ENCODE results near the gene PPFIA1. TPM values are rescaled to one million over a fixed set of nuclear protein-coding genes. Genes with fewer than 3 reads are reported as not detected.

The PPFIA1 gene
- total RNA-seq, 1 experiment from 2014 or later, result 75.1 TPM

DNA sequence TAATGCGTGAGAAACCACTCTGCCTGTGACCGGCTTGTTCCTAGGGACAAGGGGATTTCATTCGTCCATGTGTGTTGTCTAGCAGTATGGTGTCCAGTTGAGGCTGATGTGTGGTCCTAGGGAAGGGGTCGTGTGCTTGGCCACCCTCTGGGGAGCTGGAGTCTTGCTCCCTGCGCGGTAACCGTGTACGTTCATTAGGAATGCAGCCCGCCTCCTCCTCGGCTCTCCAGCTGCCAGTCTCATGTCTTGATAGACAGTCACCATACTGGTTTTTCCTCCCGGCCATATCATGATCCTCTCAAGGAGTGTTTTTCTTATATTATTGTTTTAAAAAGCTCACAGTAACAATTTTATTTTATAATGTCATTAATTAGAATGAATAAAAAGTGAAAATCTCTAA lies 133.8 kb downstream of the PPFIA1 start:
- CTCF ChIA-PET, result no interaction called here
- peak overlapping the region; percentile 63; the same call in 1 of the 2 replicates for H3K27ac Mint-ChIP-seq
- no peak overlapping the region for H3K4me3 Mint-ChIP-seq

DNA sequence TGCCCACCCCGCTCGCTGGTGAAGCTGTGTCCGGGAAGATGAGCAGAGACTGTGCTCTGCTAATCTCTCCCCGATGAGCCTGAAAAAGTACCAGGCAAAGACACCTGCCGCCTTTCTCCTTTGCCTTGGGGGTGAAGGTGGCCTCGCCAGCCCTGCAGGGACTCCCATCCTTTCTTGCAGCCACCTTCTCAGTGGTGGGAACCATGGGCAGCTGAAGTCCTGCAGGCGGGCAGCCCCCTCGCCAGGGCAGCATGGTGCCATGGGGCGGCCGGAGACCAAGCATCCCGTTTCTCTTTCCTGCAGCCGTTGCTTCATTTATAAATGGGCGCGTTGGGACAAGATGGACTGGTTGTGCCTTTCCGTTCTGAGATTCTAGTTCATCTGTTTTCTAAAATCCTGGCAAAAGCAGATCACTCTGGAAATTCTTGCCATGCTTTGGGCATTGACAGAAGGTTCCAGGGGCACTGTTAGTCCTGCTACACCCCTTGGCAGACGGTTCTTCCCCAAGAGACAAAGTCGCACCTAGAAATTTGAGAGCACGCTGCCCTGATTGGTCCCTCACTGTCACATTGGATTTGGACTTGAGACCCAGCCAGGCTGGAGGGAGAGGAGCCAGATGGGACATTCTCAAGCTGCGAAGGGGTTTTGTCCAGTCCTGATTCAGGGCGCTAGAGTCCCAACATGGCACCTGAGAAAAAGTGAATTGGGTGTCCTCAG lies 135.3 kb downstream of the PPFIA1 start:
- no peak for DNase-seq (ENCODE audit: low spot score)
- ChIA-PET CTCF (no interaction called here), POLR2A (interaction anchor here (0.6 to 0.7 kb wide), 2 partner anchors 66 to 239 kb away, joined by 3 to 5 read pairs; no protein-coding TSS in a partner anchor)
- peaks cover 44% of the 10 kb centered on the region for H3K36me3 Mint-ChIP-seq
- H3K27ac Mint-ChIP-seq, result no peak overlapping the region
- TF ChIP-seq, protein P1, sequence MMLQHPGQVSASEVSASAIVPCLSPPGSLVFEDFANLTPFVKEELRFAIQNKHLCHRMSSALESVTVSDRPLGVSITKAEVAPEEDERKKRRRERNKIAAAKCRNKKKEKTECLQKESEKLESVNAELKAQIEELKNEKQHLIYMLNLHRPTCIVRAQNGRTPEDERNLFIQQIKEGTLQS (CRISPR knock-in tag; conservative IDR thresholded peaks at IDR 0.05), result no peak
- TF ChIP-seq MYBL2 (CRISPR knock-in tag; IDR thresholded peaks at IDR 0.05) (no peak), ZNF423 (CRISPR knock-in tag; IDR thresholded peaks at IDR 0.05) (no peak), TCF7 (CRISPR knock-in tag; IDR thresholded peaks at IDR 0.05; ENCODE audit: low read depth) (no peak)
- TF ChIP-seq, protein P2, sequence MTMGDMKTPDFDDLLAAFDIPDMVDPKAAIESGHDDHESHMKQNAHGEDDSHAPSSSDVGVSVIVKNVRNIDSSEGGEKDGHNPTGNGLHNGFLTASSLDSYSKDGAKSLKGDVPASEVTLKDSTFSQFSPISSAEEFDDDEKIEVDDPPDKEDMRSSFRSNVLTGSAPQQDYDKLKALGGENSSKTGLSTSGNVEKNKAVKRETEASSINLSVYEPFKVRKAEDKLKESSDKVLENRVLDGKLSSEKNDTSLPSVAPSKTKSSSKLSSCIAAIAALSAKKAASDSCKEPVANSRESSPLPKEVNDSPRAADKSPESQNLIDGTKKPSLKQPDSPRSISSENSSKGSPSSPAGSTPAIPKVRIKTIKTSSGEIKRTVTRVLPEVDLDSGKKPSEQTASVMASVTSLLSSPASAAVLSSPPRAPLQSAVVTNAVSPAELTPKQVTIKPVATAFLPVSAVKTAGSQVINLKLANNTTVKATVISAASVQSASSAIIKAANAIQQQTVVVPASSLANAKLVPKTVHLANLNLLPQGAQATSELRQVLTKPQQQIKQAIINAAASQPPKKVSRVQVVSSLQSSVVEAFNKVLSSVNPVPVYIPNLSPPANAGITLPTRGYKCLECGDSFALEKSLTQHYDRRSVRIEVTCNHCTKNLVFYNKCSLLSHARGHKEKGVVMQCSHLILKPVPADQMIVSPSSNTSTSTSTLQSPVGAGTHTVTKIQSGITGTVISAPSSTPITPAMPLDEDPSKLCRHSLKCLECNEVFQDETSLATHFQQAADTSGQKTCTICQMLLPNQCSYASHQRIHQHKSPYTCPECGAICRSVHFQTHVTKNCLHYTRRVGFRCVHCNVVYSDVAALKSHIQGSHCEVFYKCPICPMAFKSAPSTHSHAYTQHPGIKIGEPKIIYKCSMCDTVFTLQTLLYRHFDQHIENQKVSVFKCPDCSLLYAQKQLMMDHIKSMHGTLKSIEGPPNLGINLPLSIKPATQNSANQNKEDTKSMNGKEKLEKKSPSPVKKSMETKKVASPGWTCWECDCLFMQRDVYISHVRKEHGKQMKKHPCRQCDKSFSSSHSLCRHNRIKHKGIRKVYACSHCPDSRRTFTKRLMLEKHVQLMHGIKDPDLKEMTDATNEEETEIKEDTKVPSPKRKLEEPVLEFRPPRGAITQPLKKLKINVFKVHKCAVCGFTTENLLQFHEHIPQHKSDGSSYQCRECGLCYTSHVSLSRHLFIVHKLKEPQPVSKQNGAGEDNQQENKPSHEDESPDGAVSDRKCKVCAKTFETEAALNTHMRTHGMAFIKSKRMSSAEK (CRISPR knock-in tag; IDR thresholded peaks at IDR 0.05; ENCODE audit: borderline replicate concordance), result no peak
- TF ChIP-seq, protein P3, sequence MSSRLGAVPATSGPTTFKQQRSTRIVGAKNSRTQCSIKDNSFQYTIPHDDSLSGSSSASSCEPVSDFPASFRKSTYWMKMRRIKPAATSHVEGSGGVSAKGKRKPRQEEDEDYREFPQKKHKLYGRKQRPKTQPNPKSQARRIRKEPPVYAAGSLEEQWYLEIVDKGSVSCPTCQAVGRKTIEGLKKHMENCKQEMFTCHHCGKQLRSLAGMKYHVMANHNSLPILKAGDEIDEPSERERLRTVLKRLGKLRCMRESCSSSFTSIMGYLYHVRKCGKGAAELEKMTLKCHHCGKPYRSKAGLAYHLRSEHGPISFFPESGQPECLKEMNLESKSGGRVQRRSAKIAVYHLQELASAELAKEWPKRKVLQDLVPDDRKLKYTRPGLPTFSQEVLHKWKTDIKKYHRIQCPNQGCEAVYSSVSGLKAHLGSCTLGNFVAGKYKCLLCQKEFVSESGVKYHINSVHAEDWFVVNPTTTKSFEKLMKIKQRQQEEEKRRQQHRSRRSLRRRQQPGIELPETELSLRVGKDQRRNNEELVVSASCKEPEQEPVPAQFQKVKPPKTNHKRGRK (CRISPR knock-in tag; IDR thresholded peaks at IDR 0.05; ENCODE audit: borderline replicate concordance), result no peak
- ATAC-seq, result no peak
- H3K4me1 Mint-ChIP-seq, result peaks cover 16% of the 10 kb centered on the region
- H3K27me3 Mint-ChIP-seq (ENCODE audit: low read depth), result no peaks in the 10 kb centered on the region
- H3K9me3 Mint-ChIP-seq, result no peaks in the 10 kb centered on the region
- no peak overlapping the region for H3K4me3 Mint-ChIP-seq

More for the DNA sequence above, 133.8 kb downstream of the PPFIA1 start:
- POLR2A ChIA-PET, result no interaction called here
- H3K36me3 Mint-ChIP-seq, result peaks cover 28% of the 10 kb centered on the region
- H3K9me3 Mint-ChIP-seq, result no peaks in the 10 kb centered on the region
- no peak for DNase-seq (ENCODE audit: low spot score)
- TF ChIP-seq RELA (CRISPR knock-in tag; IDR thresholded peaks at IDR 0.05; ENCODE audit: borderline replicate concordance) (no peak), ESRRA (CRISPR knock-in tag; IDR thresholded peaks at IDR 0.05; ENCODE audit: borderline replicate concordance) (no peak), EMX1 (CRISPR knock-in tag; IDR thresholded peaks at IDR 0.05) (no peak), IRF2 (CRISPR knock-in tag; IDR thresholded peaks at IDR 0.05; ENCODE audit: borderline replicate concordance, low read depth) (no peak), JAZF1 (CRISPR knock-in tag; IDR thresholded peaks at IDR 0.05) (no peak), NR1H2 (CRISPR knock-in tag; IDR thresholded peaks at IDR 0.05) (no peak), SMAD3 (CRISPR knock-in tag; IDR thresholded peaks at IDR 0.05; ENCODE audit: borderline replicate concordance) (no peak), TEAD1 (CRISPR knock-in tag; IDR thresholded peaks at IDR 0.05) (no peak)
- TF ChIP-seq, protein P4, sequence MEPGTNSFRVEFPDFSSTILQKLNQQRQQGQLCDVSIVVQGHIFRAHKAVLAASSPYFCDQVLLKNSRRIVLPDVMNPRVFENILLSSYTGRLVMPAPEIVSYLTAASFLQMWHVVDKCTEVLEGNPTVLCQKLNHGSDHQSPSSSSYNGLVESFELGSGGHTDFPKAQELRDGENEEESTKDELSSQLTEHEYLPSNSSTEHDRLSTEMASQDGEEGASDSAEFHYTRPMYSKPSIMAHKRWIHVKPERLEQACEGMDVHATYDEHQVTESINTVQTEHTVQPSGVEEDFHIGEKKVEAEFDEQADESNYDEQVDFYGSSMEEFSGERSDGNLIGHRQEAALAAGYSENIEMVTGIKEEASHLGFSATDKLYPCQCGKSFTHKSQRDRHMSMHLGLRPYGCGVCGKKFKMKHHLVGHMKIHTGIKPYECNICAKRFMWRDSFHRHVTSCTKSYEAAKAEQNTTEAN (CRISPR knock-in tag; IDR thresholded peaks at IDR 0.05), result no peak
- TF ChIP-seq, protein P5, sequence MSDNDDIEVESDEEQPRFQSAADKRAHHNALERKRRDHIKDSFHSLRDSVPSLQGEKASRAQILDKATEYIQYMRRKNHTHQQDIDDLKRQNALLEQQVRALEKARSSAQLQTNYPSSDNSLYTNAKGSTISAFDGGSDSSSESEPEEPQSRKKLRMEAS (CRISPR knock-in tag; IDR thresholded peaks at IDR 0.05), result no peak
- peaks cover 26% of the 10 kb centered on the region for H3K4me1 Mint-ChIP-seq
- H3K27me3 Mint-ChIP-seq (ENCODE audit: low read depth), result no peaks in the 10 kb centered on the region
- no peak for ATAC-seq

Measured in WTC11 (cell line).